ENCODE data around the gene ABCC5.

DNA sequence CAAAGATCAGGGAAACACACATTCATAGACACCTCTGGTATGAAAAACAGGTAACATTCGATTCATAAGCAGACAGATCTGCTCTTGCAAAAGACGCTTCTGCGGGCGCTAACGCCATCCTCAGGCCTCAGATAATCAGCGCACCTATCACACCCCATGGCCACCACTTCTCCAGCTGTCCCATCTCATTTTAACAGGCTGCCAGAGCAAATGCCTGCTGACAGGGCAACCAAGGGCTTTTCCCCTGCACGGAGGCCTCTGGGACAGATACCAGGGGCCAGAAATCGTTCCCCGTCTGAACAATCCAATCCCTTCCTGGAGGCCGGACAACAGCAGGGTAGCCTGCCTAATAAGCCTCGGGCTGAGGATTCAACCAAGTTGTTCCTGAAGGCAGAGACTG, 15.2 kb downstream of the ABCC5 start:
- TF ChIP-seq, protein P1, sequence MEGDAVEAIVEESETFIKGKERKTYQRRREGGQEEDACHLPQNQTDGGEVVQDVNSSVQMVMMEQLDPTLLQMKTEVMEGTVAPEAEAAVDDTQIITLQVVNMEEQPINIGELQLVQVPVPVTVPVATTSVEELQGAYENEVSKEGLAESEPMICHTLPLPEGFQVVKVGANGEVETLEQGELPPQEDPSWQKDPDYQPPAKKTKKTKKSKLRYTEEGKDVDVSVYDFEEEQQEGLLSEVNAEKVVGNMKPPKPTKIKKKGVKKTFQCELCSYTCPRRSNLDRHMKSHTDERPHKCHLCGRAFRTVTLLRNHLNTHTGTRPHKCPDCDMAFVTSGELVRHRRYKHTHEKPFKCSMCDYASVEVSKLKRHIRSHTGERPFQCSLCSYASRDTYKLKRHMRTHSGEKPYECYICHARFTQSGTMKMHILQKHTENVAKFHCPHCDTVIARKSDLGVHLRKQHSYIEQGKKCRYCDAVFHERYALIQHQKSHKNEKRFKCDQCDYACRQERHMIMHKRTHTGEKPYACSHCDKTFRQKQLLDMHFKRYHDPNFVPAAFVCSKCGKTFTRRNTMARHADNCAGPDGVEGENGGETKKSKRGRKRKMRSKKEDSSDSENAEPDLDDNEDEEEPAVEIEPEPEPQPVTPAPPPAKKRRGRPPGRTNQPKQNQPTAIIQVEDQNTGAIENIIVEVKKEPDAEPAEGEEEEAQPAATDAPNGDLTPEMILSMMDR (IDR thresholded peaks at IDR 0.05; ENCODE audit: low read length), result no peak
- TF ChIP-seq EZH2 (IDR thresholded peaks at IDR 0.05; ENCODE audit: borderline replicate concordance, low read length), result no peak

Data from OCI-LY1 (cell line).